H1 (cell line): Measurements from ENCODE around the gene OPA3. TPM values are rescaled to one million over a fixed set of nuclear protein-coding genes. Genes with fewer than 3 reads are reported as not detected.

ENCODE experiments used
- CTCF ChIA-PET: fragments of 300-600 bp; sonication (Branson Sonifier 250); formaldehyde crosslinking; loops from one replicate; lab custom pipeline; 2021; ENCODE audit not compliant: partially characterized antibody; lab: Charles Lee
- POLR2A ChIA-PET: fragments of 300-600 bp; sonication (Branson Sonifier 250); formaldehyde crosslinking; loops from one replicate; lab custom pipeline; 2021; ENCODE audit warnings: inconsistent platforms; ENCODE audit not compliant: partially characterized antibody; lab: Charles Lee
- DNase-seq, 2 experiments: peaks; one replicate each; pipeline versions ENCODE4 v3.0.0 to v3.0.0-alpha.2; 2010 to 2022; ENCODE audit warnings: low spot score in 2 of 2, low read depth in 1 of 2, mixed read lengths in 1 of 2
- FAIRE-seq: peaks from 2 replicates; lab custom pipeline; 2011; peaks lifted over from hg19 to GRCh38; lab: Jason Lieb, UNC
- H2AFZ ChIP-seq: 2 replicates; pipeline ENCODE4 v1.8.1; 2012; ENCODE audit warnings: low read length, inconsistent platforms
- H2AK5ac ChIP-seq: 2 replicates; pipeline ENCODE4 v1.6.1; 2013; ENCODE audit warnings: low read depth, low read length
- H2BK120ac ChIP-seq: replicated peaks from 2 replicates; pipeline ENCODE3; 2013; ENCODE audit warnings: low read depth, low read length, inconsistent platforms
- H2BK12ac ChIP-seq: 2 replicates; pipeline ENCODE4 v1.6.1; 2013; ENCODE audit warnings: low read depth, low read length
- H2BK15ac ChIP-seq: 2 replicates; pipeline ENCODE4 v1.6.1; 2013; ENCODE audit warnings: low read length
- H2BK20ac ChIP-seq: 2 replicates; pipeline ENCODE4 v1.6.1; 2013; ENCODE audit warnings: low read length
- H2BK5ac ChIP-seq: 2 replicates; pipeline ENCODE4 v1.6.1; 2013; ENCODE audit warnings: low read depth, low read length
- H3K14ac ChIP-seq: 2 replicates; pipeline ENCODE4 v1.6.1; 2013; ENCODE audit warnings: inconsistent platforms; ENCODE audit not compliant: insufficient read length
- H3K18ac ChIP-seq: 2 replicates; pipeline ENCODE4 v1.6.1; 2013; ENCODE audit warnings: low read length; ENCODE audit errors: extremely low read depth
- H3K23ac ChIP-seq: 2 replicates; pipeline ENCODE4 v1.6.1; 2013; ENCODE audit warnings: inconsistent platforms; ENCODE audit not compliant: insufficient read length
- H3K23me2 ChIP-seq: 2 replicates; pipeline ENCODE4 v1.6.1; 2013; ENCODE audit warnings: low read depth, low read length
- H3K27ac ChIP-seq: 2 replicates; pipeline ENCODE4 v1.6.1; 2011; ENCODE audit warnings: low read depth, low read length, inconsistent platforms
- H3K27me3 ChIP-seq, 4 experiments: replicated peaks in 1 of 4; 1 replicate in 1 of 4; 2 replicates in 3 of 4; pipeline versions ENCODE4 v1.6.1 to v1.8.1; 2011 to 2013; ENCODE audit warnings: low read length in 3 of 4, mild to moderate bottlenecking in 3 of 4, inconsistent platforms in 2 of 4, mixed read lengths in 2 of 4, moderate library complexity in 1 of 4; ENCODE audit not compliant: control insufficient read depth in 3 of 4, insufficient read depth in 3 of 4; ENCODE audit errors: extremely low read depth in 1 of 4
- H3K36me3 ChIP-seq, 4 experiments: 2 replicates each; pipeline versions ENCODE4 v1.6.1 to v1.8.1; 2011 to 2013; ENCODE audit warnings: mild to moderate bottlenecking in 4 of 4, low read length in 3 of 4, moderate library complexity in 2 of 4, control low read depth in 1 of 4, inconsistent platforms in 1 of 4; ENCODE audit not compliant: insufficient read depth in 4 of 4, control insufficient read depth in 2 of 4
- H3K4ac ChIP-seq: replicated peaks from 2 replicates; pipeline ENCODE3; 2013; ENCODE audit warnings: low read length, low read depth, mixed read lengths, inconsistent platforms; ENCODE audit not compliant: insufficient read length
- H3K4me1 ChIP-seq, 4 experiments: replicated peaks in 1 of 4; 1 replicate in 1 of 4; 2 replicates in 3 of 4; pipeline versions ENCODE4 v1.6.1 to v1.8.1; 2011 to 2013; ENCODE audit warnings: low read length in 3 of 4, inconsistent platforms in 2 of 4, mixed read lengths in 1 of 4; ENCODE audit not compliant: insufficient read depth in 4 of 4, control insufficient read depth in 3 of 4
- H3K4me2 ChIP-seq, 2 experiments: 2 replicates each; pipeline versions ENCODE4 v1.6.1 to v1.8.1; 2011 to 2013; ENCODE audit warnings: low read depth in 2 of 2, low read length in 2 of 2, control low read depth in 1 of 2, inconsistent platforms in 1 of 2, mild to moderate bottlenecking in 1 of 2; ENCODE audit not compliant: insufficient read depth in 1 of 2
- H3K4me3 ChIP-seq, 4 experiments: fragments of 200-600, 300-600 bp in 1 of 4; sonication (generic), shearing (Covaris generic), sonication (Bioruptor Twin) in 1 of 4; 2 replicates each; pipeline versions ENCODE4 v1.5.1 to v1.8.1; 2011 to 2016; ENCODE audit warnings: low read length in 4 of 4, low read depth in 3 of 4, control low read depth in 2 of 4, inconsistent platforms in 2 of 4, mild to moderate bottlenecking in 2 of 4, mixed read lengths in 1 of 4, moderate library complexity in 1 of 4; ENCODE audit not compliant: insufficient read depth in 2 of 4; ENCODE audit errors: extremely low read depth in 1 of 4
- H3K56ac ChIP-seq: replicated peaks from 2 replicates; pipeline ENCODE3; 2013; ENCODE audit warnings: low read depth, mild to moderate bottlenecking, mixed read lengths, low read length, inconsistent platforms; ENCODE audit not compliant: insufficient read length
- H3K79me1 ChIP-seq: 2 replicates; pipeline ENCODE4 v1.6.1; 2013; ENCODE audit warnings: low read depth, low read length, control low read depth
- H3K79me2 ChIP-seq, 2 experiments: 2 replicates each; pipeline versions ENCODE4 v1.6.1 to v1.8.1; 2012 to 2013; ENCODE audit warnings: low read length in 2 of 2, mild to moderate bottlenecking in 2 of 2, inconsistent platforms in 1 of 2; ENCODE audit not compliant: insufficient read depth in 2 of 2, control insufficient read depth in 1 of 2
- H3K9ac ChIP-seq, 4 experiments: replicated peaks in 1 of 4; 1 replicate in 1 of 4; 2 replicates in 3 of 4; pipeline versions ENCODE4 v1.6.1 to v1.8.1; 2011 to 2013; ENCODE audit warnings: low read depth in 3 of 4, low read length in 3 of 4, control low read depth in 2 of 4, mild to moderate bottlenecking in 2 of 4, moderate library complexity in 2 of 4, inconsistent platforms in 1 of 4; ENCODE audit errors: extremely low read depth in 1 of 4
- H3K9me3 ChIP-seq, 2 experiments: 2 replicates each; pipeline versions ENCODE4 v1.6.1 to v1.8.1; 2012 to 2013; ENCODE audit warnings: mild to moderate bottlenecking in 2 of 2, moderate library complexity in 2 of 2, control low read depth in 1 of 2, inconsistent platforms in 1 of 2, low read depth in 1 of 2, low read length in 1 of 2, mixed read lengths in 1 of 2; ENCODE audit not compliant: insufficient read depth in 2 of 2
- H4K20me1 ChIP-seq, 2 experiments: replicated peaks in 1 of 2; 2 replicates each; pipeline versions ENCODE3 to v1.8.1; 2011 to 2013; ENCODE audit warnings: inconsistent platforms in 2 of 2, low read length in 2 of 2, mild to moderate bottlenecking in 1 of 2; ENCODE audit not compliant: insufficient read depth in 2 of 2, control insufficient read depth in 1 of 2
- H4K5ac ChIP-seq: 2 replicates; pipeline ENCODE4 v1.6.1; 2013; ENCODE audit warnings: low read length, low read depth, mixed read lengths, inconsistent platforms; ENCODE audit not compliant: insufficient read length
- H4K8ac ChIP-seq: 2 replicates; pipeline ENCODE4 v1.8.0; 2013; ENCODE audit warnings: mild to moderate bottlenecking, moderate library complexity, low read length, inconsistent platforms; ENCODE audit not compliant: insufficient read depth; ENCODE audit errors: extremely low read depth
- H4K91ac ChIP-seq: replicated peaks from 2 replicates; pipeline ENCODE3; 2013; ENCODE audit warnings: low read length, mixed read lengths, inconsistent platforms; ENCODE audit not compliant: insufficient read length
- ASH2L ChIP-seq: fragments of 200-600, 300-600 bp; sonication (generic); IDR thresholded peaks from one replicate; pipeline ENCODE4 v1.7.1; 2017; ENCODE audit warnings: low read length
- CBX5 ChIP-seq: fragments of 300-800, 300-1000 bp; sonication (generic); IDR thresholded peaks from 2 replicates; pipeline ENCODE4 v1.7.1; 2016; ENCODE audit warnings: antibody characterized with exemption, low read length, low read depth
- CTBP2 ChIP-seq: IDR thresholded peaks from 2 replicates; pipeline ENCODE4 v1.7.0; 2011; ENCODE audit warnings: borderline replicate concordance, mild to moderate bottlenecking, moderate library complexity, mixed read lengths, low read length; ENCODE audit not compliant: insufficient read depth, insufficient read length
- CTCF ChIP-seq, 3 experiments: IDR thresholded peaks; 1 replicate in 2 of 3; 2 replicates in 1 of 3; pipeline versions ENCODE4 v1.5.1 to v1.6.1; 2011; ENCODE audit warnings: low read length in 3 of 3, mild to moderate bottlenecking in 3 of 3, inconsistent platforms in 2 of 3, low read depth in 1 of 3, moderate library complexity in 1 of 3; ENCODE audit not compliant: insufficient read depth in 1 of 3; ENCODE audit errors: control extremely low read depth in 1 of 3
- POLR2AphosphoS5 ChIP-seq: IDR thresholded peaks from 2 replicates; pipeline ENCODE4 v1.6.1; 2011; ENCODE audit warnings: low read depth, low read length
- POU5F1 ChIP-seq: IDR thresholded peaks from 2 replicates; pipeline ENCODE4 v1.6.1; 2011; ENCODE audit warnings: low read depth, mild to moderate bottlenecking, low read length, moderate library complexity
- SP4 ChIP-seq: IDR thresholded peaks from 2 replicates; pipeline ENCODE4 v1.6.1; 2012; ENCODE audit warnings: low read length, inconsistent platforms
- TCF12 ChIP-seq: IDR thresholded peaks from 2 replicates; pipeline ENCODE4 v1.6.1; 2011; ENCODE audit warnings: low read depth, mild to moderate bottlenecking, low read length
- USF2 ChIP-seq: IDR thresholded peaks from 2 replicates; pipeline ENCODE4 v1.6.1; 2011; ENCODE audit warnings: low read length, improper control_type of control experiment
- YY1 ChIP-seq: IDR thresholded peaks from 2 replicates; pipeline ENCODE4 v1.6.1; 2011; ENCODE audit warnings: low read depth, mild to moderate bottlenecking, low read length
- whole genome bisulfite sequencing, 2 experiments: shearing (Covaris generic) in 1 of 2; methylation state at CpG; one replicate each; pipeline versions ENCODE4 v1.1.6 to v1.1.7; 2013 to 2015; ENCODE audit warnings: low lambda C conversion rate in 2 of 2, mixed read lengths in 2 of 2, inconsistent platforms in 1 of 2, low coverage in 1 of 2, missing lambda C conversion rate in 1 of 2; ENCODE audit not compliant: insufficient replicate concordance in 2 of 2, insufficient coverage in 1 of 2, insufficient read length in 1 of 2; ENCODE audit errors: extremely low coverage in 1 of 2, missing lambda C conversion rate in 1 of 2; 5-methylcytosine and 5-hydroxymethylcytosine counted together
- polyA plus RNA-seq, 7 experiments: library from polyadenylated mRNA; depleted of rRNA in 3 of 7; stranded (reverse) in 5 of 7; unstranded in 2 of 7; fragments of >200 nt in 5 of 7; fragments of 200-250 nt in 2 of 7; gene quantifications; 1 replicate in 5 of 7; 2 replicates in 1 of 7; 4 replicates in 1 of 7; pipeline versions ENCODE4 v1.2.1 to v1.2.3, GENCODE V29; 2011 to 2013; ENCODE audit warnings: missing spikeins in 2 of 7, mixed read lengths in 2 of 7
- total RNA-seq: library from RNA; stranded (reverse); fragmentation: NEBNext Ultra II Directional; extraction: Animal tissue kit (Norgen Biotek cat#: 25700); gene quantifications from 2 replicates; pipeline ENCODE4 v1.2.1, GENCODE V29; 2021

The OPA3 gene
- total and polyA plus RNA-seq, 2 of the 8 experiments (the other 6 are each of a cell fraction or from before 2014, with no cell fraction given), result 12.5 to 14.5 TPM

- Histone ChIP-seq H2AFZ (no peak overlapping the region), H3K56ac (no peak overlapping the region), H4K20me1 (peaks cover 0 to 4% of the 10 kb centered on the region in 2 experiments), H3K4me3 (no peak overlapping the region), H3K36me3 (no peaks in the 10 kb centered on the region; a peak in 1 of 8 replicates), H4K8ac (no peak overlapping the region), H3K18ac (no peak overlapping the region), H3K9ac (no peak overlapping the region), H2AK5ac (no peak overlapping the region), H3K4ac (no peak overlapping the region), H3K27ac (no peak overlapping the region), H4K5ac (no peak overlapping the region), H2BK12ac (no peak overlapping the region), H2BK5ac (no peak overlapping the region), H3K23ac (no peak overlapping the region), H2BK120ac (no peak overlapping the region), H3K27me3 (no peaks in the 10 kb centered on the region), H3K4me2 (no peak overlapping the region), H3K4me1 (peaks cover 0 to 3% (median under 1%) of the 10 kb centered on the region in 4 experiments; a peak in 1 of 7 replicates), H4K91ac (no peak overlapping the region), H2BK20ac (no peak overlapping the region), H3K9me3 (no peaks in the 10 kb centered on the region), H2BK15ac (no peak overlapping the region; the same call in 1 of the 2 replicates), H3K79me2 (no peaks in the 10 kb centered on the region), H3K14ac (no peak overlapping the region), H3K23me2 (no peaks in the 10 kb centered on the region; the same call in 1 of the 2 replicates), H3K79me1 (no peaks in the 10 kb centered on the region)
- WGBS, 2 experiments, result 95% methylated on average over 15 of the region's 15 CpGs; no CpG with 5 or more reads in 1 of the 2 experiments
- CTCF ChIA-PET, result interaction anchor here (0.7 to 32.9 kb wide), 8 partner anchors 8 to 153 kb away, joined by 3 to 760 read pairs (median 4); partner anchors contain the start of gene ERCC1
- no peak for DNase-seq
- FAIRE-seq, result no peak
- POLR2A ChIA-PET, result interaction anchor here (1.7 kb wide), 1 partner anchor 11 kb away, joined by 5 read pairs; no protein-coding TSS in a partner anchor
- TF ChIP-seq USF2 (no peak), SP4 (no peak), POLR2AphosphoS5 (no peak), POU5F1 (no peak), TCF12 (no peak), CBX5 (no peak), CTCF (IDR thresholded peaks at IDR 0.05; ENCODE audit: control extremely low read depth in 1 of 3, insufficient read depth in 1 of 3, low read depth in 1 of 3, low read length in 3 of 3) (no peak), ASH2L (no peak), YY1 (no peak), CTBP2 (no peak)
Observed at GRCh38 chr19:45488708-45489107, 95.9 kb downstream of the OPA3 start.
